Adipose tissue (tissue), 3 donors: ENCODE results near the gene DYRK3. TPM values are rescaled to one million over a fixed set of nuclear protein-coding genes. Genes with fewer than 3 reads are reported as not detected.

ENCODE experiments used
- H3K27ac ChIP-seq: one replicate; pipeline ENCODE4 v1.5.1; 2013; ENCODE audit warnings: low read depth, low read length
- WGBS, 3 donors: extraction: QIAGEN DNeasy Blood & Tissue Kit; methylation state at CpG; one replicate each; pipeline ENCODE4 v1.1.7; 2013; 5-methylcytosine and 5-hydroxymethylcytosine counted together
- polyA plus RNA-seq, 3 donors: library from polyadenylated mRNA; stranded (reverse); fragments of 200-250 nt; gene quantifications; one replicate each; pipeline ENCODE4 v1.2.3, GENCODE V29; 2013
- donor health status: healthy with polysubstance abuse.
- donor health status: Bipolar disorder and iron deficiency.
- donor health status: healthy.

DYRK3 gene
- 10 to 100 TPM in 1 of 3 donors, 1 to 10 TPM in 2; 2.2 to 12.3 (median 7.6) TPM for polyA plus RNA-seq

DNA sequence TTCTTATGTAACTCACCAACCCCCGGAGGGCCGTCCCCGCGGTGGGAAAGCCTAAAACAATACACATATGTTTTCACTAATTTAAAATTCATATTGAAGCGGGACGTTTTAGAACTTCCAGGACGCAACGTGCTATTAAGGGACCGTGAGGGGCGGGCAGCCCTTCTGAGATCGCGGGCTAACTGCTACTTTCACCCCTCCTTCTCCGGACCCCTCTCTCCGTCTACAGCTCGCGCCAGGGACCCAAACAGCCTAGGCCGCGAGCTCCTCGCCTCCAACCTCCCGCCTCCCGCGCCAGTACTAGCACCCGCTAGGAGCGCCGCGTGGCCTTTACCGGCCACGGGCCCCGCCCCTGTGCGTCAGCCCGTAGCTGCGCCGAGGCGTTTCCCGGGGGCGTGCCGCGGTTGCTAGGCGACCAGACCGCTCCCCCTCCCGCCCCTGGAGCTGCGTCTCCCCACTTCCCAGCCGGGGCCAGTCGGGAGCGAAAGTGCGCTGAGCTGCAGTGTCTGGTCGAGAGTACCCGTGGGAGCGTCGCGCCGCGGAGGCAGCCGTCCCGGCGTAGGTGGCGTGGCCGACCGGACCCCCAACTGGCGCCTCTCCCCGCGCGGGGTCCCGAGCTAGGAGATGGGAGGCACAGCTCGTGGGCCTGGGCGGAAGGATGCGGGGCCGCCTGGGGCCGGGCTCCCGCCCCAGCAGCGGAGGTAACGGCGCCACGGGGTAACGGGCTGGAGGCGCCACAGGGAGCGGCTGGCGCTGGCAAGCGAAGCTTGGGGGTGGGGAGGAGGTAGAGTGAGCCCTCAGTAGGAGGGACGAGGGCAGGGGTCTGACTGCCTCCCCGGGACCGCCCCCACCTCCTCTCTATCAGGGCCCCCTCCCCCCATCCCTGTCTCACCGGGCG lies at the start of gene DYRK3:
DYRK3 (plus strand) TSS at position 457 of the 898 bp plus-strand sequence; CDS start at position 625, 168 bp downstream.
- whole genome bisulfite sequencing, 3 donors, result 0 to 1% (median 0%) methylated on average over 73 to 84 of the region's 84 CpGs
- peak within 1 kb of the TSS; percentile 55 for H3K27ac ChIP-seq

- H3K27ac ChIP-seq, result no peak overlapping the region
- WGBS, 3 donors, result 44 to 84% (median 84%) methylated on average over 13 of the region's 13 CpGs
Observed at GRCh38 chr1:206586501-206587445, 48.6 kb upstream of the DYRK3 start.

DNA sequence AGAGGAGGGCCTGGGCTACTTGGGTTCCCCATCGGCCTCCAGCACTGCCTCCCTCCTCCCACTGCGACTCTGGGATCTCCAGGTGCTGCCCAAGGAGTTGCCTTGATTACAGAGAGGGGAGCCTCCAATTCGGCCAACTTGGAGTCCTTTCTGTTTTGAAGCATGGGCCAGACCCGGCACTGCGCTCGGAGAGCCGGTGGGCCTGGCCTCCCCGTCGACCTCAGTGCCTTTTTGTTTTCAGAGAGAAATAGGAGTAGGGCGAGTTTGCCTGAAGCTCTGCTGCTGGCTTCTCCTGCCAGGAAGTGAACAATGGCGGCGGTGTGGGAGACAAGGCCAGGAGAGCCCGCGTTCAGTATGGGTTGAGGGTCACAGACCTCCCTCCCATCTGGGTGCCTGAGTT lies 47.4 kb upstream of the DYRK3 start:
- H3K27ac ChIP-seq, result no peak overlapping the region
- 88 to 92% (median 91%) methylated on average over 14 of the region's 14 CpGs for WGBS, 3 donors

DNA sequence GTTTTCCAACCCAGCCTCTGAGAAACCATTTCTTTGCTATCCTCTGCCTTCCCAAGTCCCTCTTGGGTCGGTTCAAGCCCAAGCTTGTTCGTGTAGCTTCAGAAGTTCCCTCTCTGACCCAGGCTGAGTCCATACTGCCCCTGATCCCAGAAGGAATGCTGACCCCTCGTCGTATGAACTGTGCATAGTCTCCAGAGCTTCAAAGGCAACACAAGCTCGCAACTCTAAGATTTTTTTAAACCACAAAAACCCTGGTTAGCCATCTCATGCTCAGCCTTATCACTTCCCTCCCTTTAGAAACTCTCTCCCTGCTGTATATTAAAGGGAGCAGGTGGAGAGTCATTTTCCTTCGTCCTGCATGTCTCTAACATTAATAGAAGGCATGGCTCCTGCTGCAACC lies 46.8 kb upstream of the DYRK3 start:
- no peak overlapping the region for H3K27ac ChIP-seq
- 70 to 86% (median 84%) methylated on average over 6 of the region's 6 CpGs for WGBS, 3 donors

DNA sequence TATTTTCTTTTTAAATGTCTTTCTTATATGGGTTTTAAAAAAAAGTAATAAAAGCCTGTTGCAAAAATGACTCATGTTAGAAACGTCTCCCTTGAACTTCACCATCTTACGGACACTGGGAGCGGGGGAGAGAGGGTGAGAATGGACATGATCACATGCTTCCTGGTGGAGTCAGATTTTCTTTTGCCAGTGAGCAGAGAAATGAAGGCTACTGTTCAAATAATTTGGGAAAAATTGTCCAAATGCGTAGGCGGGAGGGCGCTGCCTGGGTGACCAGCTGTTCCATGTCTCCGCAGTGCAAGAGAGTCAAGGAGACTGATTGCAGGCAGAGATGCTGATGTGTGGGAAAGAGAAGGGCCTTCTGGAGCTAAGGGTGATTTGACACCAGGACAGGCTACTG lies 46.1 kb upstream of the DYRK3 start:
- no peak overlapping the region for H3K27ac ChIP-seq
- WGBS, 3 donors, result 64 to 84% (median 76%) methylated on average over 7 of the region's 7 CpGs

DNA sequence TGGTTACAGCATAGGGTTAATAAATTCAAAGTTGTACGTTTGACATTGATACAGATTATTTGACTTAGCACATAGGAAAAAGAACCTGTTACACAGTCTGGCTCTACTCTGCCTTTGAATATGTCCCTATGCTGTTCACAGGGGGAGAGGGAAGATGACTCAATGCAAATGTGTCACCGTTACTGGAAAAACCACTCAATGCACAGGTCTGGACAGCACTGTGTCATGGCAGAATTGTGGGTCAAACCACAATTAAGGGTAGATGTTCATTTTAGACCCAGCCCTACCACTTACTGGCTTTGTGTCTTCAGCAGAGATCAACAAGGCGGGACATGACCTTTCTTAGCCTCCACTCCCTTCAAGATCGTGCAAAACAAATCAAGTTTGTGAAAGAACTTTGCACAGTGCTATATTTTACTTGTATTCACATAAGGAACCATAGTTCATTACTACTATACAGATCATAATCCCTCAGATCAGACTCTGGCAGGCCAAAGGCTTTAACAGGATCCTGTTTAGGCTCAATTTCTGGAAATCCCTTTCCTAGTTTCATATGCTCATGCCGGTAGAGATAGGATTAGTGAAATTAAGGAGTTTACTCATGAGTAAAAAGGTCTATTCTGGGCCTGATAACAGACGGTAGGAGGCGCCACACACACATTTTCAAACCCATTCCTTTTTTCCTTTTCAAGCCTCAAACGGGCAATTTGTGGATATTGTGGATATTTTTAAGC lies 45.1 kb upstream of the DYRK3 start:
- 63 to 65% (median 65%) methylated on average over 8 of the region's 8 CpGs for WGBS, 3 donors
- H3K27ac ChIP-seq, result no peak overlapping the region

DNA sequence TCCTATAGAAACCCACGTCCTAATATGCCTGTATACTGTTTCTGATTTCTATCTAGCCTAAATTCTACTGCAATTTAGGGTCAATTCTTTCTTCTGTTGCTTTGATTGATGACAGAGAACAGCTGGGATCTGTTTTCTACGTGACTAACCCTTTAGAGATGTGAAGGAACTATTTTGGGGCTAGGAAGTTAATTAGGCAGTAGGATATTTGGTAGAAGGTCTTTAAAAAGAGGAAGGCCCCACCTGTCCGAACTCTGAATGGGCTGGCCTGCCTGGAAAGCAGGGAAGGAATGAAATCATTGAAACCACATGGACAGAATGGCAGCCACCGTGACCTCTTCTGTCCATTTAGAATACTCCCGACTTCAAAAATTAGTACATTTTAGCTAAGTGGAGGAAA lies 44.1 kb upstream of the DYRK3 start:
- WGBS, 3 donors, result 82 to 89% (median 86%) methylated on average over 5 of the region's 5 CpGs
- no peak overlapping the region for H3K27ac ChIP-seq

GRCh38 chr1:206591696-206592095 lies 43.6 kb upstream of the DYRK3 start:
- 90 to 96% (median 94%) methylated on average over 9 of the region's 9 CpGs for WGBS, 3 donors
- H3K27ac ChIP-seq, result no peak overlapping the region

- WGBS, 3 donors, result 89 to 95% (median 92%) methylated on average over 6 to 7 of the region's 7 CpGs
- no peak overlapping the region for H3K27ac ChIP-seq
Observed at GRCh38 chr1:206593351-206593925, 41.9 kb upstream of the DYRK3 start.

GRCh38 chr1:206595581-206596318 lies 39.6 kb upstream of the DYRK3 start:
- H3K27ac ChIP-seq, result no peak overlapping the region
- 73 to 94% (median 90%) methylated on average over 7 of the region's 7 CpGs for WGBS, 3 donors

GRCh38 chr1:206596319-206596666 lies 39.0 kb upstream of the DYRK3 start:
- 95 to 100% (median 97%) methylated on average over 1 of the region's 1 CpG for WGBS, 3 donors
- no peak overlapping the region for H3K27ac ChIP-seq

DNA sequence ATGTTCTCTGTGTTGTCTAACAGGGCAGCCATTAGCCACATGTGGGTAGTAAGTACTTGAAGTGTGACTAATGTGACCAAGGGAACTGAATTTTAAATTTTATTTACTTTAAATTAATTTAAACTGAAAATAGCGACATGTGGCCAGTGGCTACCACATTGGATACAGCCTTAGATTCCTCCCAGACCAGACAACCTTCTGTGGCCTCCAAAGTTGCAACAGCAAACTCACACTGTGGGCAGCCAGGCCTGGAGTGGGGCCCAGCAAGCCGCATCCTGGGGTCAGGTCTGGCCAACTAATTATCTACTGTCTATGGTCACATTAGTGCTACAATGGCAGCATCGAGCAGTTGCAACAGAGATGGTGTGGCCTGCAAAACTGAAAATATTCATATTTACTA lies 34.8 kb upstream of the DYRK3 start:
- H3K27ac ChIP-seq, result no peak overlapping the region
- 81 to 89% (median 88%) methylated on average over 3 of the region's 3 CpGs for WGBS, 3 donors

DNA sequence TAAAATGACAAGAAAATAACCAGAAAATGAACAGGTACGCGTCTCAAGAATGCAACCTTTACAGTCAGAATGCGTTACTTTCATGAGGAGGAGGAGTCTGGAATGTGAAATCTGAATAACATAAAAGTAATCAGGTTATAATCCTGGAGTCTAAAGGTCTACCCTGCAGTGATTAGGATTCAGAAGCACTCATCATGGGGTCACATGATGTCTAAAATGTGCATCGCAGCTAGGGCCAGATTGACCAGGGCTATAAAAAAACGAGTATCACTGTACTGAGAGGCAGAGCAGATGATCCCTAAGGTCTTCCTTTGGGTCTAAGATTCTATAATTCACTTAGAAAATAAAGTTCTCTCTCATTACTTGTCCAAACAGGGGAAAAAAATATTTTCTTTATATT lies 30.5 kb upstream of the DYRK3 start:
- 80 to 97% (median 94%) methylated on average over 5 of the region's 5 CpGs for WGBS, 3 donors
- H3K27ac ChIP-seq, result no peak overlapping the region

DNA sequence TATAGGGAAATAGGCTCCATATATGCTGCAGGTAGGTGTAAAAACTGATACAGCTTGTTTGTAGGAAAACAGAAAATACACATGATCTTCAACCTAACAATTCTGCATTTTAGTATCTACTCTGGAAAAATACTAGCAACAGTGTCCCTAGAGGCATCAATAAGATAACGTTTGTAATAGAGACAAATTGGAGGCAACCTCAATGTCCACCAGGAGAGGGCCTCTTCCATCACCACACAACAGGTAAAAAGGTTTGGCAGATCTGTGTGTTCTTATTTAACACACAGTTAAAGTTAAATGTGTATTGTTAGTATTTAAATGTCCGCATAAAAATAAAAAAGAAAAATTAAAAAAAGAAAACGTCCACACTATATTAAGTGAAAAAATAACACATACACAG lies 28.5 kb upstream of the DYRK3 start:
- no peak overlapping the region for H3K27ac ChIP-seq
- 54 to 69% (median 63%) methylated on average over 3 of the region's 3 CpGs for WGBS, 3 donors

DNA sequence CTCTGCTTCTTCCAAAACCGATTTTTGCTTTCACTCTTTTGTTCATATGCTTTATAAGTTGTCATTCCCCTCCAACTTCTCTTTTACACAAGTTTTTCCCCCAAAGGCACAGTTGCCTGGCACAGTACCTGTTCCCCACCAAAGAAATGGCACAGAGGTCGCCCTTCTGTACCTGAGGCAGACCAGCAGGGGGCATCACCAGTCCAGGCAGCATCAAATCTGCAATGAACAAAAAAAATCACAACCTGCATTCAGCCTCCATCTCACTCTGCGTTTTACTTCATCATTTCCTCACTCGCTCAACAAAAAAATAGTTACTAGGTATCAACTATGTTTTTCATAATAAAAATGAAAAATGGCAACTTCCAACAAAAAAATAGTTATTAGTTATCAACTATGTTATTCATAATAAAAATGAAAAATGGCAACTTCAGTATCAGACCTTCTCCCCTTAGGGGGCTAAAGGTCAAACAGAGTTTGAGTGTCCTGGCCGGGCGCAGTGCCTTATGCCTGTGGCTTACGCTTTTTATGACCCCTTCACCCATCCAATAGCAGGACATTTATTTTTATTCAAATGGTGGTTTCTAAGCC lies 27.1 kb upstream of the DYRK3 start:
- no peak overlapping the region for H3K27ac ChIP-seq
- WGBS, 3 donors, result 67 to 80% (median 74%) methylated on average over 7 of the region's 7 CpGs

- WGBS, 3 donors, result 48 to 62% (median 50%) methylated on average over 4 of the region's 4 CpGs
Observed at GRCh38 chr1:206609229-206609991, 25.9 kb upstream of the DYRK3 start.

More at GRCh38 chr1:206609229-206609991, 25.9 kb upstream of the DYRK3 start:
- H3K27ac ChIP-seq, result no peak overlapping the region
